AG04449 (cell line): ENCODE results near the gene CD59.

Experiments
- CTCF ChIA-PET: fragments of 350-600 bp; formaldehyde crosslinking; extraction: SDS; loops from one replicate; lab custom pipeline; 2021; ENCODE audit warnings: antibody characterized with exemption; lab: Yijun Ruan, JAX
- POLR2A ChIA-PET: fragments of 400-600, 350-600 bp; formaldehyde crosslinking; extraction: SDS; loops from one replicate; lab custom pipeline; 2020; ENCODE audit warnings: antibody characterized with exemption, inconsistent platforms; lab: Yijun Ruan, JAX
- DNase-seq: peaks from one replicate; pipeline ENCODE4 v3.0.0-alpha.2; 2010; ENCODE audit warnings: low read depth, low spot score
- H3K4me3 ChIP-seq: 2 replicates; pipeline ENCODE4 v1.5.1; 2011; ENCODE audit warnings: low read depth, mild to moderate bottlenecking, control low read depth, low read length
- CTCF ChIP-seq: IDR thresholded peaks from one replicate; pipeline ENCODE4 v1.5.1; 2011; ENCODE audit warnings: mild to moderate bottlenecking, moderate library complexity, low read length, control low read depth, inconsistent platforms; ENCODE audit not compliant: insufficient read depth; ENCODE audit errors: missing control alignments

Gene CD59

DNA sequence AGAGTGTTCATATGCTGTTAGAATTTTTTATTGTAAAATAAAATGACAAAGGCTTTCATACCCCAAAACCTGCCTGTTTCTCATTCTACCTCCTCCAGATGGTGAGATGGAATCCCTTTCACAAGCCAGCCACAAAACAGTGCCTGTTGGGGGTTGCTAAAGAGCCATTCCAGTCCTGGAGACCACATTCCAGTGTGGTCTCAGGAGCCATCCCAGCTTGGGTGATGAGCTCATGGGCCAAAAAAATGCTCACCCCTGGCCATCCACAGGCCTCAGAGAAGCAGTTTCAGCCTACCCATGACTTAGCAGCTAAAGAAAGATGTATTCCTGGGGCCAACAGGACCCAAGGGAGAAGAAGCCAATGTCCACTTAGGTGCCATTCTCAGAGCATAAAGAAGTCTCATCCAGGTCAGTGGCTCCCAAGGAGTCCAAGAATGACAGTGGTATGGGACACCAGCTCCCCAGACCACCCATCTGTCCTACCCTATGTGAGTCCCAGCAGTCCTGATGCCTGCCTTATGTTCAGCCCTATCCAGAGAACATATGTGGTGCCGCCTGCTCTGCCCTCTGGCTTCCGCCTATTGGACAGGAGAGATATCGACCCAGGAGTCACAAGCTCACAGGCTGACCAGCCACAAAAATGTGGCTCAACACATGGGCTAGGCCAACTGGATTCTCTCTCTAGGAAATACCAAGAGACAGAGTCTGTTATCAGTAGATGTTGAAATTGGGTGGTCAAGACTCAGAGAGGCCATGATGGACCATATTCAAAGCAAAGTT is 62.0 kb downstream of the CD59 start:
- DNase-seq, result peak; percentile 70
- no peak overlapping the region for H3K4me3 ChIP-seq
- POLR2A ChIA-PET, result interaction anchor here (0.7 to 0.9 kb wide), 2 partner anchors 17 to 63 kb away, joined by 3 to 4 read pairs; no protein-coding TSS in a partner anchor
- CTCF ChIA-PET, result interaction anchor here (1.5 to 10.3 kb wide), 6 partner anchors 13 to 312 kb away, joined by 4 to 87 read pairs (median 6); no protein-coding TSS in a partner anchor
- TF ChIP-seq CTCF, result no peak

GRCh38 chr11:33672273-33672672 is 64.0 kb downstream of the CD59 start:
- TF ChIP-seq CTCF, result no peak
- H3K4me3 ChIP-seq, result no peak overlapping the region
- ChIA-PET POLR2A (no interaction called here), CTCF (interaction anchor here (1.0 to 10.3 kb wide), 2 partner anchors 15 to 512 kb away, joined by 3 to 87 read pairs; no protein-coding TSS in a partner anchor)
- DNase-seq, result no peak

GRCh38 chr11:33670250-33671011 is 65.8 kb downstream of the CD59 start:
- ChIA-PET POLR2A (no interaction called here), CTCF (interaction anchor here (1.3 to 10.3 kb wide), 2 partner anchors 17 to 344 kb away, joined by 3 to 87 read pairs; no protein-coding TSS in a partner anchor)
- no peak for TF ChIP-seq CTCF
- no peak overlapping the region for H3K4me3 ChIP-seq
- no peak for DNase-seq

DNA sequence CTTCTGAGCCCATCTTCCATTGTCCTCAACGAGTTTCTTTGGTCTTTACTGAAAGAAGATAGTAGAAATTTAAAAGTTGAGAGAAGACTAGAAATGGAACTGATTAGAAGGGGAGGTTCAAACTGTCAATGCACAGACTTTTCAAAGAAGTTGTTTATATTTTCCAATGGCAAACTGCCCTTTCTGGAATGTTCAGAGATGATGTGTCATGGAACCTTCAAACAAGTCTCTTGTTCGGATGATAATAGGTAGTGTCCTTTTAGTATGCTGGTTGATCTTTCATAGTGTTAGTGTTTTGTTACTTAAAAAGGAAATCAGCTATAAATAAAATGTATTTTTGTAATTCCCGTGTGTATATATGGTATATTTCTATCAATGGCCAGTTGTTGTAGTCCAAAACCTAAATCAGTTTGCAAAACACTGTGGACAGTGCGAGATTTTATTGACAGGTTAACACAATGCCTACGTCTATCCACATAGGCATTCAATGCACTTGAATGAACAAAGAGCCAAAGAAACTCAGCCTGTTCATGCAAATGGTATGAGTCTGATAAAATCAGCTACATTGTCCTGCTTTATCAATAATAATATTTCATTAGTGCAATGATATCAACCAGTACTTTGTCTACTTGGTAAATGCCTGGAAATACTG is 66.5 kb downstream of the CD59 start:
- POLR2A ChIA-PET, result no interaction called here
- TF ChIP-seq CTCF, result no peak
- CTCF ChIA-PET, result interaction anchor here (1.0 to 10.3 kb wide), 4 partner anchors 9 to 343 kb away, joined by 3 to 87 read pairs (median 4); no protein-coding TSS in a partner anchor
- no peak for DNase-seq
- no peak overlapping the region for H3K4me3 ChIP-seq

GRCh38 chr11:33668951-33669596 is 67.1 kb downstream of the CD59 start:
- no peak for TF ChIP-seq CTCF
- CTCF ChIA-PET, result interaction anchor here (0.6 to 10.3 kb wide), 5 partner anchors 8 to 307 kb away, joined by 3 to 87 read pairs (median 3); no protein-coding TSS in a partner anchor
- no peak for DNase-seq
- H3K4me3 ChIP-seq, result no peak overlapping the region
- POLR2A ChIA-PET, result no interaction called here
